HepG2 (cell line): ENCODE results near the gene FOXJ2. TPM values are rescaled to one million over a fixed set of nuclear protein-coding genes. Genes with fewer than 3 reads are reported as not detected.

Source experiments
- ATAC-seq: fragments of 200-7000 bp; cut with Tn5 transposase; 3 replicates; pipeline ENCODE4 v1.9.1; 2020; ENCODE audit warnings: mild to moderate bottlenecking, moderate library complexity
- BruUV-seq: library from RNA; stranded (reverse); fragments of 400-500 nt; replicated peaks from 2 replicates; lab custom pipeline; 2021; lab: Mats Ljungman, UMichigan
- CTCF ChIA-PET: fragments of 300-600 bp; formaldehyde crosslinking; extraction: SDS; loops from one replicate; lab custom pipeline; 2021; ENCODE audit warnings: low total read pairs, inconsistent platforms, low intra/inter-chr PET ratio; lab: Yijun Ruan, JAX
- POLR2A ChIA-PET: fragments of 350-600 bp; sonication (Branson Sonifier 250); formaldehyde crosslinking; loops from one replicate; lab custom pipeline; 2020; ENCODE audit warnings: antibody characterized with exemption, inconsistent platforms; lab: Yijun Ruan, JAX
- DNase-seq: peaks from one replicate; pipeline ENCODE4 v3.0.0-alpha.2; 2015; ENCODE audit warnings: low spot score
- FAIRE-seq: peaks from 3 replicates; lab custom pipeline; 2011; peaks lifted over from hg19 to GRCh38; lab: Jason Lieb, UNC
- H2AFZ ChIP-seq: one replicate; pipeline ENCODE4 v1.6.1; 2011; ENCODE audit warnings: low read length, inconsistent platforms
- H3K27ac ChIP-seq: fragments of 300-600 bp; 3 replicates; pipeline ENCODE4 v1.8.0; 2011; ENCODE audit warnings: mixed run types, mild to moderate bottlenecking, mixed read lengths, low read length, inconsistent platforms; ENCODE audit not compliant: insufficient read depth; ENCODE audit errors: extremely low read length
- H3K27me3 ChIP-seq, 2 experiments: fragments of 200-600 bp in 1 of 2; 2 replicates in 1 of 2; 3 replicates in 1 of 2; pipeline versions ENCODE4 v1.6.0 to v1.8.0; 2011; ENCODE audit warnings: low read length in 2 of 2, mild to moderate bottlenecking in 2 of 2, moderate library complexity in 2 of 2, inconsistent platforms in 1 of 2; ENCODE audit not compliant: insufficient read depth in 2 of 2, control insufficient read depth in 1 of 2
- H3K36me3 ChIP-seq, 2 experiments: fragments of 200-600 bp in 1 of 2; replicated peaks in 1 of 2; 2 replicates in 1 of 2; 3 replicates in 1 of 2; pipeline versions ENCODE4 v1.5.1 to v1.8.0; 2011; ENCODE audit warnings: low read length in 2 of 2, inconsistent platforms in 1 of 2; ENCODE audit not compliant: insufficient read depth in 2 of 2, control insufficient read depth in 1 of 2
- H3K4me1 ChIP-seq: 2 replicates; pipeline ENCODE4 v1.5.1; 2012; ENCODE audit warnings: low read length, inconsistent platforms; ENCODE audit not compliant: insufficient read depth
- H3K4me2 ChIP-seq: 2 replicates; pipeline ENCODE4 v1.6.0; 2011; ENCODE audit warnings: low read depth, low read length, inconsistent platforms
- H3K4me3 ChIP-seq, 3 experiments: fragments of 200-600 bp in 1 of 3; sonication (generic), shearing (Covaris generic) in 1 of 3; replicated peaks in 1 of 3; 2 replicates each; pipeline ENCODE4 v1.5.1; 2011 to 2016; ENCODE audit warnings: low read length in 3 of 3, inconsistent platforms in 2 of 3, low read depth in 2 of 3, mild to moderate bottlenecking in 2 of 3, control low read depth in 1 of 3, mixed read lengths in 1 of 3; ENCODE audit not compliant: insufficient read depth in 1 of 3
- H3K79me2 ChIP-seq: one replicate; pipeline ENCODE4 v1.6.1; 2011; ENCODE audit warnings: low read length, inconsistent platforms; ENCODE audit not compliant: insufficient read depth
- H3K9ac ChIP-seq: 2 replicates; pipeline ENCODE4 v1.6.0; 2011; ENCODE audit warnings: mild to moderate bottlenecking, low read depth, low read length, inconsistent platforms; ENCODE audit not compliant: insufficient read depth
- H3K9me3 ChIP-seq: 2 replicates; pipeline ENCODE4 v1.5.1; 2012; ENCODE audit warnings: mild to moderate bottlenecking, low read length
- H4K20me1 ChIP-seq: 2 replicates; pipeline ENCODE4 v1.6.0; 2011; ENCODE audit warnings: inconsistent platforms, mild to moderate bottlenecking, low read length, moderate library complexity; ENCODE audit not compliant: insufficient read depth
- ASH2L ChIP-seq: fragments of 300-600, 200-600 bp; sonication (generic); IDR thresholded peaks from 2 replicates; pipeline ENCODE4 v1.7.0; 2017; ENCODE audit warnings: low read depth, mild to moderate bottlenecking, moderate library complexity, mixed read lengths, low read length; ENCODE audit not compliant: insufficient read length
- ATM ChIP-seq: fragments of 450-650 bp; IDR thresholded peaks from 2 replicates; pipeline ENCODE4 v1.7.1; 2017; ENCODE audit warnings: mild to moderate bottlenecking, borderline replicate concordance
- CEBPG ChIP-seq: IDR thresholded peaks from 2 replicates; pipeline ENCODE4 v1.6.1; 2016
- HOXA3 ChIP-seq: sonication (generic); formaldehyde crosslinking; IDR thresholded peaks from 2 replicates; pipeline ENCODE4 v1.5.0; 2020; ENCODE audit warnings: missing genetic modification reagents
- KLF9 ChIP-seq: IDR thresholded peaks from 2 replicates; pipeline ENCODE4 v1.6.1; 2016; ENCODE audit warnings: low read depth
- MED1 ChIP-seq: sonication (generic); formaldehyde crosslinking; IDR thresholded peaks from 2 replicates; pipeline ENCODE4 v1.4.0; 2020; ENCODE audit warnings: missing genetic modification reagents
- MXI1 ChIP-seq: IDR thresholded peaks from 3 replicates; pipeline ENCODE4 v1.6.1; 2012; ENCODE audit warnings: low read depth, low read length, inconsistent platforms, borderline replicate concordance
- POLR2AphosphoS5 ChIP-seq: IDR thresholded peaks from 2 replicates; pipeline ENCODE4 v1.6.1; 2012; ENCODE audit warnings: low read depth, low read length
- PPARG ChIP-seq: conservative IDR thresholded peaks from 2 replicates; pipeline ENCODE4 v1.6.1; 2016; ENCODE audit warnings: missing biosample characterization, missing genetic modification reagents
- RFXANK ChIP-seq: IDR thresholded peaks from 2 replicates; pipeline ENCODE4 v1.6.1; 2016
- SOX5 ChIP-seq: IDR thresholded peaks from 2 replicates; pipeline ENCODE4 v1.6.1; 2016; ENCODE audit warnings: borderline replicate concordance
- SP1 ChIP-seq, 2 experiments: fragments of 450-650 bp in 1 of 2; sonication (generic) in 1 of 2; formaldehyde crosslinking in 1 of 2; IDR thresholded peaks; 2 replicates each; pipeline versions ENCODE4 v1.4.0 to v1.6.1; 2016 to 2020; ENCODE audit warnings: missing genetic modification reagents in 1 of 2
- THAP11 ChIP-seq: IDR thresholded peaks from 2 replicates; pipeline ENCODE4 v1.6.1; 2016; ENCODE audit warnings: missing biosample characterization, missing genetic modification reagents
- ZBTB21 ChIP-seq: sonication (generic); formaldehyde crosslinking; IDR thresholded peaks from 2 replicates; pipeline ENCODE4 v1.4.0; 2020; ENCODE audit warnings: missing genetic modification reagents
- ZBTB38 ChIP-seq: sonication (generic); formaldehyde crosslinking; IDR thresholded peaks from 2 replicates; pipeline ENCODE4 v1.5.1; 2020; ENCODE audit warnings: mild to moderate bottlenecking, missing genetic modification reagents
- ZC3H4 ChIP-seq: sonication (generic); formaldehyde crosslinking; IDR thresholded peaks from 2 replicates; pipeline ENCODE4 v1.4.0; 2020; ENCODE audit warnings: missing genetic modification reagents, borderline replicate concordance
- ZMYM4 ChIP-seq: sonication (generic); formaldehyde crosslinking; IDR thresholded peaks from 2 replicates; pipeline ENCODE4 v1.8.1; 2023; ENCODE audit warnings: mild to moderate bottlenecking, missing genetic modification reagents
- ZNF224 ChIP-seq: sonication (generic); formaldehyde crosslinking; IDR thresholded peaks from 2 replicates; pipeline ENCODE4 v1.5.0; 2020; ENCODE audit warnings: mild to moderate bottlenecking, missing genetic modification reagents
- ZNF616 ChIP-seq: sonication (generic); formaldehyde crosslinking; IDR thresholded peaks from 2 replicates; pipeline ENCODE4 v1.5.0; 2020; ENCODE audit warnings: low read depth, mild to moderate bottlenecking, missing genetic modification reagents
- ZNF629 ChIP-seq: sonication (generic); formaldehyde crosslinking; conservative IDR thresholded peaks from 2 replicates; pipeline ENCODE4 v1.5.0; 2020; ENCODE audit warnings: missing genetic modification reagents
- ZNF790 ChIP-seq: sonication (generic); formaldehyde crosslinking; IDR thresholded peaks from 2 replicates; pipeline ENCODE4 v1.8.0; 2022; ENCODE audit warnings: missing genetic modification reagents, mild to moderate bottlenecking, borderline replicate concordance
- WGBS: methylation state at CpG from one replicate; pipeline ENCODE4 v1.1.6; 2017; ENCODE audit warnings: low lambda C conversion rate; 5-methylcytosine and 5-hydroxymethylcytosine counted together
- in situ Hi-C: cut with HindIII; loops from 2 replicates; pipeline ENCODE4 v1.10.0; 2017; ENCODE audit warnings: low pct_unique_long_range_greater_than_20kb; ENCODE audit not compliant: extremely low pct_ligation_motif_present
- intact Hi-C: fragments of 100-400 bp; cut with micrococcal nuclease; formaldehyde crosslinking; loops from one replicate; pipeline ENCODE4 v1.10.0; 2022; ENCODE audit not compliant: unreplicated experiment
- polyA plus RNA-seq, 8 experiments: library from polyadenylated mRNA; depleted of rRNA in 3 of 8; stranded (reverse) in 7 of 8; unstranded in 1 of 8; fragments of >200 nt; fragmentation: Illumina TruSeq in 4 of 8; extraction: Trizol in 4 of 8; gene quantifications; 2 replicates each; pipeline versions ENCODE4 v1.2.1 to v1.2.3, GENCODE V29; 2011 to 2016; ENCODE audit warnings: low read depth in 4 of 8, missing spikeins in 1 of 8, mixed read lengths in 1 of 8; ENCODE audit not compliant: insufficient read depth in 1 of 8
- total RNA-seq, 5 experiments: library from RNA; depleted of rRNA; stranded (reverse); fragments of >200 nt; fragmentation: Illumina TruSeq; extraction: Trizol; gene quantifications; 2 replicates each; pipeline ENCODE4 v1.2.3, GENCODE V29; 2016; ENCODE audit warnings: low read depth in 1 of 5
- TF ChIP-seq, protein P1 (sequence below): IDR thresholded peaks from 2 replicates; pipeline ENCODE4 v1.6.1; 2016; ENCODE audit warnings: missing genetic modification reagents, missing compliant biosample characterization
- TF ChIP-seq, protein P2 (sequence below): sonication (generic); formaldehyde crosslinking; IDR thresholded peaks from 2 replicates; pipeline ENCODE4 v1.4.0; 2020; ENCODE audit warnings: missing genetic modification reagents

Gene FOXJ2
- total and polyA plus RNA-seq, 2 of the 13 experiments (the other 11 are each of a cell fraction or from before 2014, with no cell fraction given) = 2.2 to 2.9 TPM

DNA sequence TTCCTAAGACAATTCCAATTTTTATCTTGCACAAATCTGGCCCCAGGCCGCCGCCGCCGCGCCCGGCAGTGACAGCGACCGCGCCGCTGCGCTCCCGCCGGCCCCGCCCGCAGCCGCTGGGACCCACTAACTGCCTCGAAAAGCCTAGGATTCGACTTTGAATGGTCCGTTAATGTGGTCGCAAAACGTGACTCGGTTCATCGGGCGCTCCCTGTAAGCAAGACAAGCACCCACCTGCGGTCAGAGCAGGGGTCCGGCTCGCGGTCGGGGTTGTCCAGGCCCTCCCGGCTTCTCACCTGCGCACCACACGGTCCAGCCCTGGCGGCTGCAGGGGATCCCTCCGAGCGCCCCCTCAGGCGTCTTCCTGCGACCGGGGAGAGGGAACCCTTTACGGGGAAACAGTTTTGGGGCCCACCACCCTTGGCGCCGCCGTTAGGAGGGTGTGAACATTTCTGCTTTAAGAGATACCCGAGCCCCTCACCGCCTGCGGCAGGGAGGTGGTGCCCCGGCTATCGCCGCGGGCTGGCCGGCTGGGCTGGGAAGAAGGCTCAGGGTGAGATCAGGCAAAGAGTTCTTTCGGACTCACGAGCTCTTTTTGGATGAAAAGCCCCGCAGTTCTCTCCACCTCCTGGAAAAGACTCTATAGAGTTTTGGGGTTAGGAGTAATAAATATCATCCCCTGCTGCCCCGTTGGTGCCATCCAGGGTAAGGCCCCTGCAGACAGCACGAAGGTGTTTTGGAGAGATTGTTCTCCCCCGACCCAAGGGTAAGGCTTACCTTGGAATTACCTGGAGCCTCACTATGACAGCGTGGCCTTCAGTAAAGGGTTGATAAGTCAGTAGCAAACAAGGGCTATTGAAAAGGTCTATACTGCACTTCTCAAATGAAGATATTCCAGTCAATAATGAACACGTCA, 13.6 kb upstream of the FOXJ2 start (continued):
- no peak for TF ChIP-seq ZNF224 (CRISPR knock-in tag)

DNA sequence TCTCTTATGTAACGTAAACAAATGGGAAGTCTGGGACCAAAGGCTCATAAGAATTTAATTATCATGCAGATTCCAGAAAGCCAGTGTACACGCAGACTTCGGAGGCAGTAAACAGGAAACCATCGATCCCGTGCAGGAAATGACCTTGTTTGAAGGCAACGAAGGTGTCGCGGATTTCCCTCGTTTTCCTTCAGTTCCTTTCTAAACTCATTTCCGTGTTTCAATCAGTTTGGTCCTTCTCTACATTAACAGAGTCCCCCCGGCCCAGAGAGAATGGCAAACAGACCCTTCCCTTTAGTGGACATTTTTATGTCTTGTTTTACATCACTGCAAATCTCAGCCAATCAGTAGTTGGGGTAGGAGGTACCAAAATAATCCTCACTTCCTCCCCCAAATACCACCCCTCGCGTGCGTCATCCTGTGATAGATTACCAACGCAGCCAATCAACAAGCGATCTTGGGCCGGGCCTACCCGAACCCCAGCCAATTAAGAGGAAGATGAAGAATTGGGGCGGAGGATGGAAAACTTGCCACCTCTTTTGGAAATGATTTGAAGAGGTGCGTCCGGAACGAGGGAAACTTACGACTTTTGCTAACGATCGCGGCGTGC, 6.1 kb upstream of the FOXJ2 start:
- H4K20me1 ChIP-seq = no peaks in the 10 kb centered on the region
- in situ Hi-C loops (no loop called here), intact Hi-C loops (no loop called here)
- peaks cover 15% of the 10 kb centered on the region for H3K4me1 ChIP-seq
- ChIA-PET CTCF (no interaction called here), POLR2A (no interaction called here)
- WGBS = under 1% methylated on average over 22 of the region's 27 CpGs
- no peaks in the 10 kb centered on the region for H3K27me3 ChIP-seq
- ATAC-seq = peak; percentile 98
- H2AFZ ChIP-seq = peak overlapping the region; percentile 96
- peak overlapping the region; percentile 70 for H3K9ac ChIP-seq
- no peaks in the 10 kb centered on the region for H3K79me2 ChIP-seq
- H3K4me2 ChIP-seq = peak overlapping the region; percentile 84
- H3K36me3 ChIP-seq = no peaks in the 10 kb centered on the region
- BruUV-seq = no TSS peak
- H3K4me3 ChIP-seq = peak overlapping the region; percentile 56 to 72 (median 62)
- DNase-seq = peak; percentile 98
- H3K9me3 ChIP-seq = no peaks in the 10 kb centered on the region
- FAIRE-seq = peak; percentile 99
- peak overlapping the region; percentile 92 for H3K27ac ChIP-seq
- 0 out of 2 replicates have a peak, but pooled peaks have one; percentile 16 for TF ChIP-seq KLF9 (CRISPR knock-in tag)
- 0 out of 2 replicates have a peak, but pooled peaks have one; percentile 53 for TF ChIP-seq ZMYM4 (CRISPR knock-in tag)
- peak; percentile 11 for TF ChIP-seq HOXA3 (CRISPR knock-in tag)
- peak; percentile 59 for TF ChIP-seq THAP11
- peak; percentile 5; the same call in 1 of the 2 replicates for TF ChIP-seq ZNF790 (CRISPR knock-in tag)
- TF ChIP-seq MXI1 = 0 out of 3 replicates have a peak, but pooled peaks have one; percentile 28
- peak; percentile 23; the same call in 1 of the 2 replicates for TF ChIP-seq MED1 (CRISPR knock-in tag)
- TF ChIP-seq ZC3H4 = no peak
- no peak for TF ChIP-seq ATM
- TF ChIP-seq, protein P1, sequence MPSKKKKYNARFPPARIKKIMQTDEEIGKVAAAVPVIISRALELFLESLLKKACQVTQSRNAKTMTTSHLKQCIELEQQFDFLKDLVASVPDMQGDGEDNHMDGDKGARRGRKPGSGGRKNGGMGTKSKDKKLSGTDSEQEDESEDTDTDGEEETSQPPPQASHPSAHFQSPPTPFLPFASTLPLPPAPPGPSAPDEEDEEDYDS (CRISPR knock-in tag) = peak; percentile 95
- TF ChIP-seq ZBTB38 = no peak
- TF ChIP-seq, protein P2, sequence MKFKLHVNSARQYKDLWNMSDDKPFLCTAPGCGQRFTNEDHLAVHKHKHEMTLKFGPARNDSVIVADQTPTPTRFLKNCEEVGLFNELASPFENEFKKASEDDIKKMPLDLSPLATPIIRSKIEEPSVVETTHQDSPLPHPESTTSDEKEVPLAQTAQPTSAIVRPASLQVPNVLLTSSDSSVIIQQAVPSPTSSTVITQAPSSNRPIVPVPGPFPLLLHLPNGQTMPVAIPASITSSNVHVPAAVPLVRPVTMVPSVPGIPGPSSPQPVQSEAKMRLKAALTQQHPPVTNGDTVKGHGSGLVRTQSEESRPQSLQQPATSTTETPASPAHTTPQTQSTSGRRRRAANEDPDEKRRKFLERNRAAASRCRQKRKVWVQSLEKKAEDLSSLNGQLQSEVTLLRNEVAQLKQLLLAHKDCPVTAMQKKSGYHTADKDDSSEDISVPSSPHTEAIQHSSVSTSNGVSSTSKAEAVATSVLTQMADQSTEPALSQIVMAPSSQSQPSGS (CRISPR knock-in tag) = peak; percentile 50
- no peak for TF ChIP-seq ZNF224 (CRISPR knock-in tag)
- peak; percentile 75 for TF ChIP-seq POLR2AphosphoS5
- TF ChIP-seq ASH2L = peak; percentile 10
- no peak for TF ChIP-seq ZNF629
- TF ChIP-seq CEBPG (CRISPR knock-in tag) = peak; percentile 2; the same call in 1 of the 2 replicates
- TF ChIP-seq ZNF616 (CRISPR knock-in tag) = no peak
- TF ChIP-seq SOX5 (CRISPR knock-in tag) = peak; percentile 69
- TF ChIP-seq SP1 (IDR thresholded peaks at IDR 0.05) = no peak
- peak; percentile 60 for TF ChIP-seq SP1 (CRISPR knock-in tag; IDR thresholded peaks at IDR 0.05)
- TF ChIP-seq PPARG (CRISPR knock-in tag) = no peak
- TF ChIP-seq RFXANK (CRISPR knock-in tag) = 0 out of 2 replicates have a peak, but pooled peaks have one; percentile 4
- peak; percentile 78; the same call in 1 of the 2 replicates for TF ChIP-seq ZBTB21 (CRISPR knock-in tag)
